Stromal cell of bone marrow (primary cell): Measurements from ENCODE around the gene TXK.

ENCODE experiments used
- DNase-seq: peaks from one replicate; pipeline ENCODE4 v3.0.0-alpha.2; 2012; ENCODE audit warnings: low read depth

TXK gene

GRCh38 chr4:48133669-48134068 is 381 bp downstream of the TXK start:
- no peak for DNase-seq

- no peak for DNase-seq
Observed at GRCh38 chr4:48131736-48132135, 2.3 kb downstream of the TXK start.

GRCh38 chr4:48130100-48130499 is 4.0 kb downstream of the TXK start:
- DNase-seq: no peak

GRCh38 chr4:48129307-48130014 is 4.6 kb downstream of the TXK start:
- DNase-seq: no peak

- peak; percentile 86 for DNase-seq
Observed at GRCh38 chr4:48127682-48128404, 6.2 kb downstream of the TXK start.

GRCh38 chr4:48127231-48127630 is 6.8 kb downstream of the TXK start:
- DNase-seq: no peak

GRCh38 chr4:48126621-48127020 is 7.4 kb downstream of the TXK start:
- DNase-seq: no peak

- DNase-seq: no peak
Observed at GRCh38 chr4:48124870-48125269, 9.2 kb downstream of the TXK start.

- DNase-seq: no peak
Observed at GRCh38 chr4:48122756-48123155, 11.3 kb downstream of the TXK start.

- no peak for DNase-seq
Observed at GRCh38 chr4:48121180-48121579, 12.9 kb downstream of the TXK start.

- no peak for DNase-seq
Observed at GRCh38 chr4:48120132-48120531, 13.9 kb downstream of the TXK start.

GRCh38 chr4:48119646-48120045 is 14.4 kb downstream of the TXK start:
- no peak for DNase-seq

GRCh38 chr4:48118081-48118480 is 16.0 kb downstream of the TXK start:
- no peak for DNase-seq

- no peak for DNase-seq
Observed at GRCh38 chr4:48116582-48116981, 17.5 kb downstream of the TXK start.

GRCh38 chr4:48114412-48114811 is 19.6 kb downstream of the TXK start:
- no peak for DNase-seq

GRCh38 chr4:48112017-48112667 is 21.9 kb downstream of the TXK start:
- no peak for DNase-seq

GRCh38 chr4:48110452-48110978 is 23.5 kb downstream of the TXK start:
- DNase-seq: no peak

GRCh38 chr4:48109413-48110263 is 24.4 kb downstream of the TXK start:
- no peak for DNase-seq

GRCh38 chr4:48108309-48109073 is 25.6 kb downstream of the TXK start:
- DNase-seq: no peak

GRCh38 chr4:48105230-48105629 is 28.8 kb downstream of the TXK start:
- DNase-seq: no peak

- DNase-seq: no peak
Observed at GRCh38 chr4:48103483-48104139, 30.4 kb downstream of the TXK start.
